H7 (cell line): ENCODE results near the gene MTCP1. TPM values are rescaled to one million over a fixed set of nuclear protein-coding genes. Genes with fewer than 3 reads are reported as not detected.

Experiments
- DNase-seq: peaks from one replicate; pipeline ENCODE4 v3.0.0; 2012
- H3K27me3 ChIP-seq: 2 replicates; pipeline ENCODE4 v1.6.0; 2011; ENCODE audit warnings: mild to moderate bottlenecking, low read length; ENCODE audit not compliant: control insufficient read depth, insufficient read depth
- H3K36me3 ChIP-seq: replicated peaks from 2 replicates; pipeline ENCODE4 v1.5.1; 2011; ENCODE audit warnings: low read length; ENCODE audit not compliant: control insufficient read depth, insufficient read depth
- H3K4me3 ChIP-seq: 2 replicates; pipeline ENCODE4 v1.5.1; 2011; ENCODE audit warnings: low read depth, mild to moderate bottlenecking, control low read depth, low read length, moderate library complexity; ENCODE audit not compliant: insufficient read depth
- total RNA-seq: library from RNA; depleted of rRNA; stranded (reverse); fragments of >200 nt; shearing (Covaris generic); gene quantifications from 2 replicates; pipeline ENCODE4 v1.2.3, GENCODE V29; 2014

Gene MTCP1
- total RNA-seq, 1 experiment from 2014 or later: 5.9 TPM

DNA sequence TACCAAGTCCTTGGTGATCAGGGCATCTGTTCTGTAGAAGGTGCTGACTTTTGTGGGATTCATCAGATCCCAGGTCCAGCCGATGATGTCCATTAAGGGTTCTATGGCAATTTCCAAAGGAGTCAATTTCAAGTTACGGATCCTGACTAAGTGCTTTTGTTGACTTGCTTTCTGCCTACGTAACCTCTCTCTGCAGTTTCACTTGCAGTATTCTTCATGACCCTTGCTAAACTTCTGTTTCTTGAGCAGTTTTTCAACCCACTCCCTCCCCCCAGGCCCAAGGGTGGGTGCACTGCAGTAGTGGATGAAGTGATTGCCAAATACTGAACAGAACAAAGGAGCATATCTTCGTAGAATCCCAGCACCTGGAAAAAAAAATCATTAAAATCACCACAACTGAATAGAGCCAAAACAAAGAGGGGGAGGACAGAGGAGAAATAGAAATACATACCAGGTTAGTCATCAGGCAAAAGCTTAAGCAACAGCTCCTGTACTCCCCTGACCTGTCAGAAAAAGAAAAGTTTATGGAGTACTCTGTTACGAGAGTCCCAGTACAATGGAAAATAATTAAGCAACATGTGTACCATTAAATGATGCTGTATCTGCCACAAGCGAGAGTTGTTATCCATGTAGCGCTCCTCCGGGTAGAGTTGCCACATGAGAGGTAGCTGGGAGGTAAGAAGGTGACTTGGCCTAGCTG, 5.8 kb downstream of the MTCP1 start:
- no peak for DNase-seq
- Histone ChIP-seq H3K4me3 (no peak overlapping the region), H3K36me3 (no peaks in the 10 kb centered on the region), H3K27me3 (no peaks in the 10 kb centered on the region)

DNA sequence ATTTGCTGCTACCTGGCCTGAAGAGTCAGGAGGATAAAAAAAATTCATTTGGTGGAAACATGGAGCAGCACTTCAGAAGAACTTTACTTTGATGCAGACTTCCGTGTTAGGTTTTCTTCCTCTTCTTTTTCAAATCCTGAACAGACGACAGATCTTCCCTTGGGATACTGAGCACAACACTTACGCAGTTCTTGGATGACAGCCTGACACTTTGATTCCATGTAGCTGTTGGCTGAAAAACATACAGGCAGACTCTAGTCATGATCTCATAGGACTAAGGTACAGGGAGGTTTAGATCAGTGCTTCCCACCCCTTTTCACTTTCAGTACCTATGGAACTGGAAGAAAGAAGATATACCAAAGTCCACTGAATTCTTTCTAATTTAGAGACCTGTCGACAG, 9.2 kb downstream of the MTCP1 start:
- Histone ChIP-seq H3K36me3 (no peaks in the 10 kb centered on the region), H3K27me3 (no peaks in the 10 kb centered on the region), H3K4me3 (no peak overlapping the region)
- DNase-seq: no peak

GRCh38 chrX:155056877-155057792, 13.8 kb downstream of the MTCP1 start:
- H3K27me3 ChIP-seq: no peaks in the 10 kb centered on the region
- DNase-seq: peak; percentile 32
- H3K36me3 ChIP-seq: no peaks in the 10 kb centered on the region
- H3K4me3 ChIP-seq: no peak overlapping the region

DNA sequence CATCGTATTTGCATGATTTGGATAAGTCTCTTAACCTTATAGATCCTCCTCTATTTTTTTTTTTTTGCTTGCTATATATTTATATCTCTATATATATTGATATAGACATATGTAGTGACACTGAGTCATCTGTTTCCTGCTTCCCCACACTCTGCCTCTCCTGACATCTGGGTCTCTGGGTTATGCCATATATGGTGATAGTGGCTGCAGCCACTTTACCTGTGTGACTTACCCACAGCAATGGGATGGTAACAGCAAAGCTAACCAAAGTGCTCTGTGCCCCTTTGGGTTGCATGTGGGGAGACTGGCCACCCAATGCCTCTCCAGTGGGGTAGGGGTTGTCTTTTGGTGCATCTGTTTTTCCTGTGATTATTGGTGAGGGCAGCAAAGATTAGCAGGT, 14.5 kb downstream of the MTCP1 start:
- Histone ChIP-seq H3K4me3 (no peak overlapping the region), H3K36me3 (no peaks in the 10 kb centered on the region), H3K27me3 (no peaks in the 10 kb centered on the region)
- DNase-seq: no peak

DNA sequence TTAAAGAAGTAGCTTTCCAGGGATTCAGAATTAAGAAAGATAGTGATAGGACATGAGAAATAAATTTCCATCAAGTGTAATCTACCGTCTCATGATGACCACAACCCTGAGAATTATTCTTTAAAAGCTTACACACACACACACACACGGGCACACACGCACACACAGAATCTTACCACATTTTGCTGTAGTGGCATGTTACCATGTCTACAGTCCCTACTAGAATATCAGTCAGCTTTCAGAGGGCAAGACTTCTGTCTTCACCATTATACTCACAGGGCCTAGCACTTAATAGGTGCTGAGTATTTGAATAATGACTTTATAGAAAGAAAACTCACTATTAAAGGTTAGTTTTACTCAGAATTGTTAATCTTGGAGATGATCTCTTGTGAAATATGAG, 15.4 kb downstream of the MTCP1 start:
- no peak for DNase-seq
- Histone ChIP-seq H3K4me3 (no peak overlapping the region), H3K36me3 (no peaks in the 10 kb centered on the region), H3K27me3 (no peaks in the 10 kb centered on the region)

GRCh38 chrX:155054255-155054654, 16.7 kb downstream of the MTCP1 start:
- H3K36me3 ChIP-seq: no peaks in the 10 kb centered on the region
- no peak overlapping the region for H3K4me3 ChIP-seq
- H3K27me3 ChIP-seq: no peaks in the 10 kb centered on the region
- DNase-seq: no peak

DNA sequence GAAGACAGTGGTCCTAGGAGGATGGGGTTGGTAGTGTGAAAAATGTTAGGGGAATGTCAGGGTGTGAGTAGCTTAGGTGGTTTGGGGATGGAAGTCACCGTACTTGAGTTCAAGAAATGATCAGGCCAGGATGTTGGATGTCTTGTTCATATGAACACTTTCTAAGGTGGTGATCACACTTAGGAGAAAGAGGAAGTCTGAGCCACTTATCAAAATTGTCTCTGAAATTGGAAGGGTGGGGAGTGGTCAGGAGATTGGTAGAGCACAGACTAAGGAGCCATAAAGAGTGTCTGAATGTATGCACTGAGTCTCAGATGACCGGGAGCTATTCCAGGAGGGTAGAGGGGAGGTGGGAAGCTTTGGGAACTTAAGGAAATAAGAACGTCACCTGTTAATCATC, 17.3 kb downstream of the MTCP1 start:
- no peak overlapping the region for H3K4me3 ChIP-seq
- DNase-seq: no peak
- H3K27me3 ChIP-seq: no peaks in the 10 kb centered on the region
- no peaks in the 10 kb centered on the region for H3K36me3 ChIP-seq

DNA sequence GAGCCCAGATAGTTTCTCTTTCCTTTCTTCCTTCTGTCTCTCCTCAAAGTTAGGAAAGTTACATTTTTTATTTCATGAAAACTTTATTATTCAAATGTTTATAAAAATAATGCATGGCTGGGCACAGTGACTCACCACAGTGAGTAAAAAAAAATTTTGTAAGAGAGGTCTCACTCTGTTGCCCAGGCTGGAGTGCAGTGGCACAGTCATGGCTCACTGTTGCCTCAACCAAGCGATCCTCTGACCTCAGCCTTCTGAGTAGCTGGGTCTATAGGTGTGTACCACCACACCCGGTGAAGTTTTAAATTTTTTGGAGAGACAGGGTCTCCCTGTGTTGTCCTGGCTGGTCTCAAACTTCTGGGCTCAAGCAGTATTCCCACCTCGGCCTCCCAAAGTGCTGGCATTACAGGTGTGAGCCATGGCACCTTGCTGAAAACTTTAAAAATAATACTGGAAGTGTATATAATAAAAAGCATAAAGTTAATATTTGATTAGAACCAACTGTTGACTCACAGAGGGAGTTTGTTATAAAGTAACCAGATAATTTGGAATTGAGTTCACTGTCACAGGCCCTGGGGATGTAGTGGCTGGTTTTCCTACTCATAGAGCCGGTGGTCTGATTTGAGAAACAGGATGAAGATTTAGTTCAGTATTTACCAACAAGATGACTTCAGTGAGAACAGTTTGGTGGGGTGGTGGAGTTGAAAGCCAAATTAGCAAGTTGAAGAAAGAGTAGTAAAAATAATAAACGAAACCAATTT, 18.0 kb downstream of the MTCP1 start:
- DNase-seq: no peak
- Histone ChIP-seq H3K36me3 (no peaks in the 10 kb centered on the region), H3K4me3 (no peak overlapping the region), H3K27me3 (no peaks in the 10 kb centered on the region)

DNA sequence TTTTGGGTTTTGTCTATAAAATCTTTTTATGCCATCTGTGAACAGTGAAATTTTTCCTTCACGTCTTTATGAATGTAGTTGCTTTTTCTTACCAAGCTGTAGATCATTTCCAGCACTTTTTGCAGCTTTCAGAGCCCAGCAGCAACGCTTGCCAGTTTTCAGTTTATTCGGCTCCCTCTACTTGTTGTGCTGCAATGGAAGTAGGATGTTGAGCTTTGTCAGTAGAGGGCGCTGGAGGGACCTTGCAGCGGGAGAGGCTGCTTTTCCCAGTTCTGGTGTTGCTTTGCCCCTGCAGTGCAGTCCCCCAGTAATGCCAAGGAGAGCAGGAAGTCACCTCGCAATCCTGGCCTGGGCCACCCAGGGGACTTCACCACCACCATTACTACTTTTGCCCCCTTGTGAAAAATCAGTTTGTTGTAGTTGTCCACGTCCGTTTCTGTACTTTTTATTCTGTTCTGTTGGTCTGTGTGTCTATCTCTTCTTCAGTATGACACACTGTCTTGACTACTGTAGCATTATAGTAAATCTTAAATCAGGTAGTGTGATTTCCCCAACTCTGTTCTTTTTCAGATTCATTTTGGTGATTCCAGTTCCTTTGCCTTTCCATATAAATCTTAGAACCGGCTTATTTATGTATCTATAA, 21.8 kb downstream of the MTCP1 start:
- Histone ChIP-seq H3K36me3 (no peaks in the 10 kb centered on the region), H3K4me3 (no peak overlapping the region), H3K27me3 (no peaks in the 10 kb centered on the region)
- DNase-seq: peak; percentile 46

DNA sequence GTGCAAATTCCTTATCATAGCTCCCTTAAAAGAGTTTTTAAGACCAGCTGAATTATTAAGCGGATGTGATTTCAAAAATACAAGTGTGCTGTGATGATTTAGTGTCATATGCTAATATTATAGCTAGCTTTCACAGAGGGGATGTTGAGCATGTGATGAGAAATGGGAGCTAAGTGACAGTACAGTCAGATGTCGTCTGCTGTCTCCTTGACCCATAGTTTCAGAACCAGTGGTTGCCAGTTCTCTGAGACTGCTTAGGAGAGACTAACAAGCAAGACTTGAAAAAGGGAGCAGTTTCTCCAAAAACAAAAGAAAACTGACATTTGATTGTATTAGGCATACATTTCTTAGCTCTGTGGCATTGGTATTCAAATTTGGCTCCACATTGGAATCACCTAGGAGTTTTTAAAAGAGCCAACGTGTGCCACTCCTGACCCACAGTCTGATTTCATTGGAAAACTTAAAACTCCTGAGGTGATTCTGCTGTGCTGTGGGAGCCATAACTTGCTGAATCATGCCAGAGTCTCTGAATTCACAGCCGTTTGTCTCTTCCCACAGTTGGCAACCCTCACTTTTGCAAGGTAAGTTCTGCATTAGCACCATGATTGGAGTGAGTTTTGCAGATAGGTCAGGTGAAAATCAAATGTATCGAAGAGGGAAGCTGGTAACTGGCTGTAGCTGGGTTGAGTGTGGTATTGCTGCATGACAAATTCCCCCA, 24.0 kb downstream of the MTCP1 start:
- no peak for DNase-seq
- no peak overlapping the region for H3K4me3 ChIP-seq
- H3K27me3 ChIP-seq: no peaks in the 10 kb centered on the region
- H3K36me3 ChIP-seq: no peaks in the 10 kb centered on the region

GRCh38 chrX:155046129-155046810, 24.7 kb downstream of the MTCP1 start:
- H3K36me3 ChIP-seq: no peaks in the 10 kb centered on the region
- DNase-seq: no peak
- H3K4me3 ChIP-seq: no peak overlapping the region
- H3K27me3 ChIP-seq: no peaks in the 10 kb centered on the region

GRCh38 chrX:155035688-155036087, 35.2 kb downstream of the MTCP1 start:
- Histone ChIP-seq H3K27me3 (no peaks in the 10 kb centered on the region), H3K36me3 (no peaks in the 10 kb centered on the region), H3K4me3 (no peak overlapping the region)
- no peak for DNase-seq

GRCh38 chrX:155031657-155032056, 39.3 kb downstream of the MTCP1 start:
- Histone ChIP-seq H3K4me3 (no peak overlapping the region), H3K27me3 (no peaks in the 10 kb centered on the region), H3K36me3 (no peaks in the 10 kb centered on the region)
- no peak for DNase-seq
